ENCODE measurements around the gene ZDHHC5.

- no peak for TF ChIP-seq POLR2A (IDR thresholded peaks at IDR 0.05)
- TF ChIP-seq CTCF (IDR thresholded peaks at IDR 0.05) = no peak
These were observed 28.4 kb upstream of the ZDHHC5 start for GRCh38 chr11:57639321-57640067.

Data from testis (tissue), 2 donors.